ENCODE results near the gene TMPRSS15.

Gene TMPRSS15

DNA sequence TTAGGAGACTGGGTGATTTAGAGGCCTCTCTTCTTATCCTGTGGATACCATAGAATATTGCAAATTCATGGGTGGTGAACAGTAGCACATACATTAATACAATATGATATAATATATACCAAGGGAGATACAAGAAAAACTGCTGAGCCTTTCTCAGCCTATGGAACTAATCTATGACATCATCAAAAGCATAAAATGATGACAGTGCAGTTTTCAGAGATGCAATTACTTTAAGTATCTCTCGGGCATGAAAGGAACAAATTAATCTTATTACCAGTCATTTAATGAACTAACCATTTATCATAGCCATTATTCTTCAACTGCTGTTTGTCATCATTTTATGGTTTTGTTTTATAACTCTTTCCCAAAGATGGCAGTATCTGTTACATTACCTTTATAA lies 155.4 kb downstream of the TMPRSS15 start:
- H3K79me1 ChIP-seq (ENCODE audit: low read length), result no peaks in the 10 kb centered on the region
- no peaks in the 10 kb centered on the region for H3K79me2 ChIP-seq (ENCODE audit: control insufficient read depth, insufficient read depth, low read length, poor library complexity)
- H3K4me1 ChIP-seq (ENCODE audit: control insufficient read depth in 1 of 2, insufficient read depth in 2 of 2, low read length in 2 of 2), result peaks cover 5 to 6% of the 10 kb centered on the region in 2 experiments
- H2BK5ac ChIP-seq (ENCODE audit: low read depth, low read length, poor library complexity), result no peak overlapping the region
- no peak overlapping the region for H3K27ac ChIP-seq (ENCODE audit: low read depth, low read length)
- no peak overlapping the region for H3K23ac ChIP-seq (ENCODE audit: low read length)
- no peaks in the 10 kb centered on the region for H3K36me3 ChIP-seq (ENCODE audit: control insufficient read depth in 1 of 2, insufficient read depth in 2 of 2, low read length in 2 of 2)
- no peak overlapping the region for H4K91ac ChIP-seq (ENCODE audit: low read depth, low read length)
- no peak for DNase-seq
- no peak overlapping the region for H2BK12ac ChIP-seq (ENCODE audit: low read length)
- H4K8ac ChIP-seq (ENCODE audit: low read depth, low read length), result no peak overlapping the region
- H3K4ac ChIP-seq (ENCODE audit: low read depth, low read length), result no peak overlapping the region
- H3K4me2 ChIP-seq (ENCODE audit: low read length), result no peak overlapping the region
- H2BK120ac ChIP-seq (ENCODE audit: insufficient read depth, low read length, poor library complexity), result no peak overlapping the region
- H3K9ac ChIP-seq (ENCODE audit: low read length), result no peak overlapping the region
- no peak overlapping the region for H2AFZ ChIP-seq (ENCODE audit: insufficient read depth, low read length, poor library complexity)
- no CpG with 5 or more reads among the region's 1 CpG for WGBS (ENCODE audit: extremely low coverage, insufficient coverage, insufficient read length)
- H4K12ac ChIP-seq (ENCODE audit: low read depth, low read length), result no peak overlapping the region
- peaks cover 3% of the 10 kb centered on the region for H3K9me3 ChIP-seq (ENCODE audit: insufficient read depth, low read depth, low read length)
- H3K27me3 ChIP-seq (ENCODE audit: insufficient read depth, low read length), result peaks cover 22% of the 10 kb centered on the region
- no peak overlapping the region for H3K18ac ChIP-seq (ENCODE audit: low read length)
- no peak overlapping the region for H3K4me3 ChIP-seq (ENCODE audit: low read depth, low read length)
- no peak overlapping the region for H3K14ac ChIP-seq (ENCODE audit: low read length)
- H2AK5ac ChIP-seq (ENCODE audit: low read length), result no peak overlapping the region

- H2BK120ac ChIP-seq (ENCODE audit: insufficient read depth, low read length, poor library complexity), result no peak overlapping the region
- H2AFZ ChIP-seq (ENCODE audit: insufficient read depth, low read length, poor library complexity), result no peak overlapping the region
- H3K4me1 ChIP-seq (ENCODE audit: control insufficient read depth in 1 of 2, insufficient read depth in 2 of 2, low read length in 2 of 2), result peaks cover 5 to 6% of the 10 kb centered on the region in 2 experiments
- H3K9ac ChIP-seq (ENCODE audit: low read length), result no peak overlapping the region
- H2AK5ac ChIP-seq (ENCODE audit: low read length), result no peak overlapping the region
- H3K4ac ChIP-seq (ENCODE audit: low read depth, low read length), result no peak overlapping the region
- DNase-seq, result no peak
- peaks cover 24% of the 10 kb centered on the region for H3K27me3 ChIP-seq (ENCODE audit: insufficient read depth, low read length)
- H3K4me3 ChIP-seq (ENCODE audit: low read depth, low read length), result no peak overlapping the region
- no peak overlapping the region for H2BK12ac ChIP-seq (ENCODE audit: low read length)
- peak overlapping the region; percentile 18 for H3K23ac ChIP-seq (ENCODE audit: low read length)
- H3K4me2 ChIP-seq (ENCODE audit: low read length), result peak overlapping the region; percentile 61
- H4K91ac ChIP-seq (ENCODE audit: low read depth, low read length), result no peak overlapping the region
- H3K79me1 ChIP-seq (ENCODE audit: low read length), result no peaks in the 10 kb centered on the region
- no CpG with 5 or more reads among the region's 22 CpGs for WGBS (ENCODE audit: extremely low coverage, insufficient coverage, insufficient read length)
- H4K8ac ChIP-seq (ENCODE audit: low read depth, low read length), result no peak overlapping the region
- H3K14ac ChIP-seq (ENCODE audit: low read length), result no peak overlapping the region
- H2BK5ac ChIP-seq (ENCODE audit: low read depth, low read length, poor library complexity), result no peak overlapping the region
- no peak overlapping the region for H4K12ac ChIP-seq (ENCODE audit: low read depth, low read length)
- H3K36me3 ChIP-seq (ENCODE audit: control insufficient read depth in 1 of 2, insufficient read depth in 2 of 2, low read length in 2 of 2), result no peaks in the 10 kb centered on the region
- peaks cover 3% of the 10 kb centered on the region for H3K9me3 ChIP-seq (ENCODE audit: insufficient read depth, low read depth, low read length)
- no peak overlapping the region for H3K27ac ChIP-seq (ENCODE audit: low read depth, low read length)
- H3K79me2 ChIP-seq (ENCODE audit: control insufficient read depth, insufficient read depth, low read length, poor library complexity), result no peaks in the 10 kb centered on the region
- H3K18ac ChIP-seq (ENCODE audit: low read length), result no peak overlapping the region
Measured at GRCh38 chr21:18245464-18245967, 158.1 kb downstream of the TMPRSS15 start.

- H2AFZ ChIP-seq (ENCODE audit: insufficient read depth, low read length, poor library complexity), result no peak within 1 kb of the TSS
- no CpG with 5 or more reads among the region's 72 CpGs for WGBS (ENCODE audit: extremely low coverage, insufficient coverage, insufficient read length)
- H2BK12ac ChIP-seq (ENCODE audit: low read length), result no peak within 1 kb of the TSS
- peak within 1 kb of the TSS; percentile 61 for H3K4me2 ChIP-seq (ENCODE audit: low read length)
- peak within 1 kb of the TSS; percentile 50 for H3K4me3 ChIP-seq (ENCODE audit: low read depth, low read length)
- H3K79me1 ChIP-seq (ENCODE audit: low read length), result no peaks in the 10 kb centered on the region
- no peak within 1 kb of the TSS for H2BK120ac ChIP-seq (ENCODE audit: insufficient read depth, low read length, poor library complexity)
- no peak within 1 kb of the TSS for H3K4ac ChIP-seq (ENCODE audit: low read depth, low read length)
- H4K12ac ChIP-seq (ENCODE audit: low read depth, low read length), result no peak within 1 kb of the TSS
- no peaks in the 10 kb centered on the region for H3K36me3 ChIP-seq (ENCODE audit: control insufficient read depth in 1 of 2, insufficient read depth in 2 of 2, low read length in 2 of 2)
- peaks cover 3% of the 10 kb centered on the region for H3K9me3 ChIP-seq (ENCODE audit: insufficient read depth, low read depth, low read length)
- no peaks in the 10 kb centered on the region for H3K79me2 ChIP-seq (ENCODE audit: control insufficient read depth, insufficient read depth, low read length, poor library complexity)
- H2AK5ac ChIP-seq (ENCODE audit: low read length), result no peak within 1 kb of the TSS
- H3K9ac ChIP-seq (ENCODE audit: low read length), result no peak within 1 kb of the TSS
- H3K27ac ChIP-seq (ENCODE audit: low read depth, low read length), result no peak within 1 kb of the TSS
- no peak for DNase-seq
- H4K8ac ChIP-seq (ENCODE audit: low read depth, low read length), result no peak within 1 kb of the TSS
- H2BK5ac ChIP-seq (ENCODE audit: low read depth, low read length, poor library complexity), result no peak within 1 kb of the TSS
- no peak within 1 kb of the TSS for H3K14ac ChIP-seq (ENCODE audit: low read length)
- H3K23ac ChIP-seq (ENCODE audit: low read length), result peak within 1 kb of the TSS; percentile 18
- no peak within 1 kb of the TSS for H3K18ac ChIP-seq (ENCODE audit: low read length)
- H3K27me3 ChIP-seq (ENCODE audit: insufficient read depth, low read length), result peaks cover 24% of the 10 kb centered on the region
- peaks cover 5 to 6% of the 10 kb centered on the region in 2 experiments for H3K4me1 ChIP-seq (ENCODE audit: control insufficient read depth in 1 of 2, insufficient read depth in 2 of 2, low read length in 2 of 2)
- H4K91ac ChIP-seq (ENCODE audit: low read depth, low read length), result no peak within 1 kb of the TSS
Measured at GRCh38 chr21:18244671-18245463, 158.7 kb downstream of the TMPRSS15 start, which contains the start of gene CHODL. TSS of gene CHODL (plus strand) at chr21:18244833. CDS start at chr21:18245224, 391 bp downstream.

GRCh38 chr21:18235545-18235944 lies 168.0 kb downstream of the TMPRSS15 start:
- H3K4me3 ChIP-seq (ENCODE audit: low read depth, low read length), result no peak overlapping the region
- no peak overlapping the region for H3K27ac ChIP-seq (ENCODE audit: low read depth, low read length)
- H3K4me2 ChIP-seq (ENCODE audit: low read length), result no peak overlapping the region
- no peak overlapping the region for H4K8ac ChIP-seq (ENCODE audit: low read depth, low read length)
- no peaks in the 10 kb centered on the region for H3K4me1 ChIP-seq (ENCODE audit: control insufficient read depth in 1 of 2, insufficient read depth in 2 of 2, low read length in 2 of 2)
- H3K14ac ChIP-seq (ENCODE audit: low read length), result no peak overlapping the region
- no peaks in the 10 kb centered on the region for H3K9me3 ChIP-seq (ENCODE audit: insufficient read depth, low read depth, low read length)
- WGBS (ENCODE audit: extremely low coverage, insufficient coverage, insufficient read length), result no CpG with 5 or more reads among the region's 1 CpG
- no peaks in the 10 kb centered on the region for H3K36me3 ChIP-seq (ENCODE audit: control insufficient read depth in 1 of 2, insufficient read depth in 2 of 2, low read length in 2 of 2)
- no peak overlapping the region for H3K23ac ChIP-seq (ENCODE audit: low read length)
- no peak overlapping the region for H2BK5ac ChIP-seq (ENCODE audit: low read depth, low read length, poor library complexity)
- H3K79me1 ChIP-seq (ENCODE audit: low read length), result no peaks in the 10 kb centered on the region
- H2AFZ ChIP-seq (ENCODE audit: insufficient read depth, low read length, poor library complexity), result no peak overlapping the region
- no peak for DNase-seq
- H3K79me2 ChIP-seq (ENCODE audit: control insufficient read depth, insufficient read depth, low read length, poor library complexity), result no peaks in the 10 kb centered on the region
- H2BK12ac ChIP-seq (ENCODE audit: low read length), result no peak overlapping the region
- no peak overlapping the region for H2AK5ac ChIP-seq (ENCODE audit: low read length)
- no peak overlapping the region for H2BK120ac ChIP-seq (ENCODE audit: insufficient read depth, low read length, poor library complexity)
- no peak overlapping the region for H4K91ac ChIP-seq (ENCODE audit: low read depth, low read length)
- H4K12ac ChIP-seq (ENCODE audit: low read depth, low read length), result no peak overlapping the region
- no peak overlapping the region for H3K4ac ChIP-seq (ENCODE audit: low read depth, low read length)
- H3K9ac ChIP-seq (ENCODE audit: low read length), result no peak overlapping the region
- no peaks in the 10 kb centered on the region for H3K27me3 ChIP-seq (ENCODE audit: insufficient read depth, low read length)
- no peak overlapping the region for H3K18ac ChIP-seq (ENCODE audit: low read length)

All from trophoblast cell (in vitro differentiated cells and primary cell).